ENCODE data around the gene ZC3H8. TPM values are rescaled to one million over a fixed set of nuclear protein-coding genes. Genes with fewer than 3 reads are reported as not detected.

Gene ZC3H8
- total RNA-seq, 3 donors from 2014 or later, result 17.0 to 38.3 (median 17.0) TPM

DNA sequence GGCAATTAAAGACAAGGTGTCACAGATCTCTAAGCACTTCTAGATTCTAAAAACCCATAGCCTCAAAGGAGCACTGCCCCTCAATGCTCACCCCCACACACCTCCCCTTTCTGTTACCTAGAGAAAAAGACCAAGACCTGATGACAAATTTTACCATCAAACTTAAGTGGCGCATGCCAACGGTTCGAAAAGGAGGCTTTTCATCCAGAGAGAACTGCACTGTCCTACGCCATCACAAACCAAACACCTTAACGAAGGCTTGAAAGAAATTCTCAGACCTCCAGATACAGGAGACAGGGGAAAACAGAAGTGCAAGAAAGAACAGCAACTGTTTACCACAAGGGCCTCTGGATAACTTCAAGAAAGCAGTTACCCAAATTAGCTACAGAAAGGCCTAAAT is 18.5 kb upstream of the ZC3H8 start:
- H3K36me3 ChIP-seq, result no peaks in the 10 kb centered on the region
- intact Hi-C loops (cut with DNase I; ENCODE audit: low total_unique reads), result no loop called here
- H3K27ac ChIP-seq, result no peak overlapping the region
- no peaks in the 10 kb centered on the region for H3K27me3 ChIP-seq
- no peak for DNase-seq (ENCODE audit: low spot score in 2 of 2)
- no peaks in the 10 kb centered on the region for H3K9me3 ChIP-seq
- TF ChIP-seq, protein P1, sequence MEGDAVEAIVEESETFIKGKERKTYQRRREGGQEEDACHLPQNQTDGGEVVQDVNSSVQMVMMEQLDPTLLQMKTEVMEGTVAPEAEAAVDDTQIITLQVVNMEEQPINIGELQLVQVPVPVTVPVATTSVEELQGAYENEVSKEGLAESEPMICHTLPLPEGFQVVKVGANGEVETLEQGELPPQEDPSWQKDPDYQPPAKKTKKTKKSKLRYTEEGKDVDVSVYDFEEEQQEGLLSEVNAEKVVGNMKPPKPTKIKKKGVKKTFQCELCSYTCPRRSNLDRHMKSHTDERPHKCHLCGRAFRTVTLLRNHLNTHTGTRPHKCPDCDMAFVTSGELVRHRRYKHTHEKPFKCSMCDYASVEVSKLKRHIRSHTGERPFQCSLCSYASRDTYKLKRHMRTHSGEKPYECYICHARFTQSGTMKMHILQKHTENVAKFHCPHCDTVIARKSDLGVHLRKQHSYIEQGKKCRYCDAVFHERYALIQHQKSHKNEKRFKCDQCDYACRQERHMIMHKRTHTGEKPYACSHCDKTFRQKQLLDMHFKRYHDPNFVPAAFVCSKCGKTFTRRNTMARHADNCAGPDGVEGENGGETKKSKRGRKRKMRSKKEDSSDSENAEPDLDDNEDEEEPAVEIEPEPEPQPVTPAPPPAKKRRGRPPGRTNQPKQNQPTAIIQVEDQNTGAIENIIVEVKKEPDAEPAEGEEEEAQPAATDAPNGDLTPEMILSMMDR (IDR thresholded peaks at IDR 0.05), result no peak
- TF ChIP-seq POLR2A (IDR thresholded peaks at IDR 0.05) (no peak), POLR2AphosphoS5 (IDR thresholded peaks at IDR 0.05) (no peak)
- H3K4me3 ChIP-seq, result no peak overlapping the region
- no peaks in the 10 kb centered on the region for H3K4me1 ChIP-seq

GRCh38 chr2:112272669-112273068 is 17.8 kb upstream of the ZC3H8 start:
- DNase-seq (ENCODE audit: low spot score in 2 of 2), result no peak
- TF ChIP-seq POLR2A (IDR thresholded peaks at IDR 0.05), result no peak
- TF ChIP-seq POLR2AphosphoS5 (IDR thresholded peaks at IDR 0.05), result no peak
- TF ChIP-seq, protein P1 (IDR thresholded peaks at IDR 0.05), result no peak
- no peak overlapping the region for H3K4me3 ChIP-seq

GRCh38 chr2:112268547-112268946 is 13.7 kb upstream of the ZC3H8 start:
- no peak overlapping the region for H3K4me3 ChIP-seq
- H3K4me1 ChIP-seq, result no peaks in the 10 kb centered on the region
- no peak for DNase-seq (ENCODE audit: low spot score in 2 of 2)
- no peak overlapping the region for H3K27ac ChIP-seq
- intact Hi-C loops (cut with DNase I; ENCODE audit: low total_unique reads), result no loop called here
- no peaks in the 10 kb centered on the region for H3K27me3 ChIP-seq
- TF ChIP-seq POLR2AphosphoS5 (IDR thresholded peaks at IDR 0.05), result no peak
- TF ChIP-seq, protein P1 (IDR thresholded peaks at IDR 0.05), result no peak
- no peak for TF ChIP-seq POLR2A (IDR thresholded peaks at IDR 0.05)
- no peaks in the 10 kb centered on the region for H3K9me3 ChIP-seq
- H3K36me3 ChIP-seq, result no peaks in the 10 kb centered on the region

More at GRCh38 chr2:112272669-112273068, 17.8 kb upstream of the ZC3H8 start:
- H3K4me1 ChIP-seq, result no peaks in the 10 kb centered on the region
- no peak overlapping the region for H3K27ac ChIP-seq
- no peaks in the 10 kb centered on the region for H3K36me3 ChIP-seq
- no peaks in the 10 kb centered on the region for H3K9me3 ChIP-seq
- intact Hi-C loops (cut with DNase I; ENCODE audit: low total_unique reads), result no loop called here
- H3K27me3 ChIP-seq, result no peaks in the 10 kb centered on the region

- peaks cover 0 to 5% of the 10 kb centered on the region in 2 donors for H3K9me3 ChIP-seq
- intact Hi-C loops (cut with DNase I; ENCODE audit: low total_unique reads), result no loop called here
Measured at GRCh38 chr2:112262876-112263275, 8.0 kb upstream of the ZC3H8 start.

DNA sequence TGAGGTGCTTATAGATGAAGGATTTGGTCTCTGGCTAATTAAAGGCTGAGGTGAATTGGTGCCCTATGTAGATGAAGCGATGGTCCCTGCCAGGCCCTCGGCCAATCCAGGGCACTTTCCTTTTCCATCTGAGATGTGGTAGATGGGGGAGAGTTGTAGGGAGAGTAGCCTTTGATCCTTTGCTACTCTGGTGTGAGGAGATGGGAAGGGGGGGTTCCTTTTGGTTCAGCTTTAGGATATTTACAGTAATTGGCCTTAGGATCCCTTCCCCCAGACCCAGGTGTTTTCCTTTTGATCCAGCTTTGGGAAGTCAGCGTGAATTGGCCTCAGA is 5.4 kb upstream of the ZC3H8 start:
- no peak overlapping the region for H3K27ac ChIP-seq
- TF ChIP-seq POLR2AphosphoS5 (IDR thresholded peaks at IDR 0.05), result no peak
- TF ChIP-seq, protein P1 (IDR thresholded peaks at IDR 0.05), result no peak
- no peak for TF ChIP-seq POLR2A (IDR thresholded peaks at IDR 0.05)
- no peaks in the 10 kb centered on the region for H3K27me3 ChIP-seq
- DNase-seq (ENCODE audit: low spot score in 2 of 2), result no peak
- intact Hi-C loops (cut with DNase I; ENCODE audit: low total_unique reads), result no loop called here
- no peaks in the 10 kb centered on the region for H3K36me3 ChIP-seq
- H3K4me1 ChIP-seq, result no peaks in the 10 kb centered on the region
- no peak overlapping the region for H3K4me3 ChIP-seq
- peaks cover 0 to 5% of the 10 kb centered on the region in 2 donors for H3K9me3 ChIP-seq

More at GRCh38 chr2:112262876-112263275, 8.0 kb upstream of the ZC3H8 start:
- Histone ChIP-seq H3K36me3 (no peaks in the 10 kb centered on the region), H3K4me1 (no peaks in the 10 kb centered on the region), H3K27me3 (no peaks in the 10 kb centered on the region), H3K27ac (no peak overlapping the region), H3K4me3 (no peak overlapping the region)
- DNase-seq (ENCODE audit: low spot score in 2 of 2), result no peak
- TF ChIP-seq POLR2AphosphoS5 (IDR thresholded peaks at IDR 0.05) (no peak), POLR2A (IDR thresholded peaks at IDR 0.05) (no peak)
- TF ChIP-seq, protein P1 (IDR thresholded peaks at IDR 0.05), result no peak

All from breast epithelium (tissue), 4 donors.